Endothelial cell of umbilical vein (primary cell): ENCODE data around the gene DAP. TPM values are rescaled to one million over a fixed set of nuclear protein-coding genes. Genes with fewer than 3 reads are reported as not detected.

Experiments used
- BruUV-seq: library from RNA; stranded (reverse); fragments of 400-500 nt; replicated peaks from 2 replicates; lab custom pipeline; 2021; lab: Mats Ljungman, UMichigan
- CTCF ChIA-PET: fragments of 300-600, 350-600 bp; sonication (Branson Sonifier 250); formaldehyde crosslinking; loops from one replicate; lab custom pipeline; 2021; ENCODE audit warnings: antibody characterized with exemption, inconsistent platforms; lab: Charles Lee
- POLR2A ChIA-PET: fragments of 300-600, 350-600 bp; sonication (Branson Sonifier 250); formaldehyde crosslinking; loops from one replicate; lab custom pipeline; 2021; ENCODE audit warnings: antibody characterized with exemption, inconsistent platforms; lab: Charles Lee
- DNase-seq: peaks from one replicate; pipeline ENCODE4 v3.0.0-alpha.2; 2011; ENCODE audit warnings: low read depth, low spot score
- FAIRE-seq: peaks from 2 replicates; lab custom pipeline; 2011; peaks lifted over from hg19 to GRCh38; lab: Jason Lieb, UNC
- H2AFZ ChIP-seq: 2 replicates; pipeline ENCODE4 v1.6.0; 2012; ENCODE audit warnings: low read depth, low read length, control low read depth, inconsistent platforms
- H3K27ac ChIP-seq: 2 replicates; pipeline ENCODE4 v1.5.1; 2011; ENCODE audit warnings: low read depth, mild to moderate bottlenecking, control low read depth, low read length, moderate library complexity; ENCODE audit not compliant: insufficient read depth
- H3K27me3 ChIP-seq, 2 experiments: 2 replicates each; pipeline versions ENCODE4 v1.6.0 to v1.6.1; 2011; ENCODE audit warnings: low read length in 2 of 2, mixed read lengths in 1 of 2; ENCODE audit not compliant: control insufficient read depth in 2 of 2, insufficient read depth in 2 of 2
- H3K36me3 ChIP-seq, 2 experiments: 2 replicates in 1 of 2; 3 replicates in 1 of 2; pipeline ENCODE4 v1.5.1; 2011; ENCODE audit warnings: low read length in 2 of 2, mild to moderate bottlenecking in 1 of 2, moderate library complexity in 1 of 2; ENCODE audit not compliant: control insufficient read depth in 2 of 2, insufficient read depth in 2 of 2; ENCODE audit errors: extremely low read depth in 1 of 2
- H3K4me1 ChIP-seq: 3 replicates; pipeline ENCODE4 v1.5.1; 2011; ENCODE audit warnings: mild to moderate bottlenecking, low read length; ENCODE audit not compliant: control insufficient read depth, insufficient read depth; ENCODE audit errors: extremely low read depth
- H3K4me2 ChIP-seq: 2 replicates; pipeline ENCODE4 v1.6.1; 2011; ENCODE audit warnings: low read length, control low read depth, mixed read lengths; ENCODE audit not compliant: insufficient read depth
- H3K4me3 ChIP-seq, 3 experiments: fragments of 200-600 bp in 1 of 3; sonication (generic), shearing (Covaris generic) in 1 of 3; replicated peaks in 1 of 3; 2 replicates each; pipeline ENCODE4 v1.5.1; 2011 to 2016; ENCODE audit warnings: control low read depth in 3 of 3, low read length in 3 of 3, mild to moderate bottlenecking in 2 of 3, inconsistent platforms in 1 of 3, low read depth in 1 of 3, moderate library complexity in 1 of 3; ENCODE audit not compliant: insufficient read depth in 1 of 3
- H3K79me2 ChIP-seq: 2 replicates; pipeline ENCODE4 v1.6.0; 2012; ENCODE audit warnings: low read length, inconsistent platforms; ENCODE audit not compliant: control insufficient read depth, insufficient read depth
- H3K9ac ChIP-seq: replicated peaks from 2 replicates; pipeline ENCODE3; 2011; ENCODE audit warnings: low read length, control low read depth; ENCODE audit not compliant: insufficient read depth; ENCODE audit errors: extremely low read depth
- H3K9me1 ChIP-seq: replicated peaks from 3 replicates; pipeline ENCODE4 v1.6.0; 2011; ENCODE audit warnings: mild to moderate bottlenecking, low read length; ENCODE audit not compliant: control insufficient read depth, insufficient read depth; ENCODE audit errors: extremely low read depth
- H3K9me3 ChIP-seq: replicated peaks from 2 replicates; pipeline ENCODE4 v1.5.1; 2012; ENCODE audit warnings: low read length, inconsistent platforms; ENCODE audit not compliant: control insufficient read depth, insufficient read depth
- H4K20me1 ChIP-seq: replicated peaks from 2 replicates; pipeline ENCODE3; 2011; ENCODE audit warnings: mild to moderate bottlenecking, low read length; ENCODE audit not compliant: control insufficient read depth, insufficient read depth; ENCODE audit errors: extremely low read depth
- CTCF ChIP-seq, 2 donors: IDR thresholded peaks; 1 replicate in 1 of 2; 2 replicates in 1 of 2; pipeline ENCODE4 v1.5.1; 2011; ENCODE audit warnings: low read length in 2 of 2, mild to moderate bottlenecking in 2 of 2, moderate library complexity in 2 of 2, control low read depth in 1 of 2, inconsistent platforms in 1 of 2, low read depth in 1 of 2; ENCODE audit not compliant: insufficient read depth in 1 of 2; ENCODE audit errors: extremely low read depth in 1 of 2
- EZH2 ChIP-seq: IDR thresholded peaks from 2 replicates; pipeline ENCODE4 v1.6.1; 2012; ENCODE audit warnings: borderline replicate concordance, low read depth, mild to moderate bottlenecking, moderate library complexity, low read length, inconsistent platforms; ENCODE audit not compliant: severe bottlenecking
- FOS ChIP-seq: IDR thresholded peaks from 2 replicates; pipeline ENCODE4 v1.6.1; 2011; ENCODE audit warnings: mild to moderate bottlenecking, low read length, moderate library complexity, borderline replicate concordance; ENCODE audit not compliant: insufficient read depth
- JUN ChIP-seq: IDR thresholded peaks from 2 replicates; pipeline ENCODE4 v1.6.1; 2011; ENCODE audit warnings: borderline replicate concordance, low read depth; ENCODE audit not compliant: insufficient read length, insufficient read depth
- MAX ChIP-seq: IDR thresholded peaks from 2 replicates; pipeline ENCODE4 v1.6.1; 2011; ENCODE audit not compliant: insufficient read depth, insufficient read length
- MYC ChIP-seq: IDR thresholded peaks from one replicate; pipeline ENCODE4 v1.6.1; 2011; ENCODE audit warnings: mild to moderate bottlenecking, low read depth, low read length
- POLR2A ChIP-seq: IDR thresholded peaks from 2 replicates; pipeline ENCODE4 v1.6.1; 2012; ENCODE audit warnings: low read depth, mild to moderate bottlenecking, control low read depth, low read length
- POLR2AphosphoS5 ChIP-seq: IDR thresholded peaks from 2 replicates; pipeline ENCODE4 v1.6.1; 2012; ENCODE audit warnings: low read depth, mild to moderate bottlenecking, control low read depth, low read length, moderate library complexity; ENCODE audit not compliant: insufficient read depth
- dilution Hi-C: fragments of 300-500 bp; cut with MboI; formaldehyde crosslinking; loops from one replicate; pipeline ENCODE4 v1.15.0; 2019; ENCODE audit warnings: low sequenced_read_pairs; ENCODE audit not compliant: extremely low pct_ligation_motif_present
- intact Hi-C: fragments of 100-400 bp; cut with micrococcal nuclease; formaldehyde crosslinking; loops from one replicate; pipeline ENCODE4 v1.10.0; 2022
- polyA plus RNA-seq, 4 experiments: library from polyadenylated mRNA; depleted of rRNA in 3 of 4; stranded (reverse) in 3 of 4; unstranded in 1 of 4; fragments of >200 nt; gene quantifications; 2 replicates each; pipeline versions ENCODE4 v1.2.1 to v1.2.3, GENCODE V29; 2011 to 2012; ENCODE audit warnings: missing spikeins in 1 of 4
- total RNA-seq: library from RNA; stranded (reverse); gene quantifications from 2 replicates; pipeline ENCODE4 v1.2.3, GENCODE V29; 2021

Gene DAP
- total and polyA plus RNA-seq, 2 donors (not counting 3 experiments of a cell fraction or from before 2014, with no cell fraction given), result 79.8 to 188 TPM

GRCh38 chr5:10673017-10673389 lies 88.0 kb downstream of the DAP start:
- Histone ChIP-seq H3K27me3 (peaks cover 4 to 7% of the 10 kb centered on the region in 2 experiments), H3K9me3 (no peaks in the 10 kb centered on the region), H3K4me3 (no peak overlapping the region), H2AFZ (no peak overlapping the region), H3K36me3 (peaks cover 0 to 4% of the 10 kb centered on the region in 2 experiments), H4K20me1 (no peaks in the 10 kb centered on the region), H3K27ac (no peak overlapping the region), H3K4me2 (no peak overlapping the region), H3K9me1 (no peaks in the 10 kb centered on the region), H3K79me2 (no peaks in the 10 kb centered on the region), H3K4me1 (no peaks in the 10 kb centered on the region), H3K9ac (no peak overlapping the region)
- dilution Hi-C loops, result no loop called here
- BruUV-seq, result no TSS peak
- intact Hi-C loops, result no loop called here
- FAIRE-seq (no peak), DNase-seq (no peak)
- TF ChIP-seq FOS, result no peak
- no peak for TF ChIP-seq EZH2
- no peak for TF ChIP-seq CTCF (IDR thresholded peaks at IDR 0.05; ENCODE audit: extremely low read depth in 1 of 2, insufficient read depth in 1 of 2, low read depth in 1 of 2, low read length in 2 of 2)
- TF ChIP-seq MYC, result no peak
- no peak for TF ChIP-seq MAX
- TF ChIP-seq POLR2AphosphoS5, result no peak
- no peak for TF ChIP-seq JUN
- no peak for TF ChIP-seq POLR2A
- ChIA-PET CTCF (no interaction called here), POLR2A (no interaction called here)
